ENCODE measurements around the gene SYNE3. TPM values are rescaled to one million over a fixed set of nuclear protein-coding genes. Genes with fewer than 3 reads are reported as not detected.

The SYNE3 gene
- polyA plus RNA-seq, 1 donor (not counting 4 experiments of a cell fraction or from before 2014, with no cell fraction given), result 1.0 TPM

- peaks cover 4% of the 10 kb centered on the region for H3K9me1 ChIP-seq (ENCODE audit: control insufficient read depth, extremely low read depth, insufficient read depth, low read length)
- H3K79me2 ChIP-seq (ENCODE audit: control insufficient read depth, insufficient read depth, low read length), result no peaks in the 10 kb centered on the region
- dilution Hi-C loops (cut with MboI; ENCODE audit: extremely low pct_ligation_motif_present, low sequenced_read_pairs), result no loop called here
- H3K9ac ChIP-seq (ENCODE audit: control insufficient read depth, extremely low read depth, insufficient read depth, low read length), result no peak overlapping the region
- H3K4me3 ChIP-seq (ENCODE audit: control insufficient read depth in 2 of 3, extremely low read depth in 1 of 3, insufficient read depth in 2 of 3, low read depth in 1 of 3, low read length in 3 of 3), result no peak overlapping the region
- H3K4me1 ChIP-seq (ENCODE audit: control insufficient read depth, extremely low read depth, insufficient read depth, low read length), result peaks cover 11% of the 10 kb centered on the region
- H3K4me2 ChIP-seq (ENCODE audit: control insufficient read depth, extremely low read depth, insufficient read depth, low read depth, low read length), result no peak overlapping the region
- H3K9me3 ChIP-seq (ENCODE audit: control insufficient read depth, low read depth, low read length), result no peaks in the 10 kb centered on the region
- no peak overlapping the region for H3K27ac ChIP-seq (ENCODE audit: control insufficient read depth, insufficient read depth, low read length)
- no peak overlapping the region for H2AFZ ChIP-seq (ENCODE audit: control insufficient read depth, low read length)
- FAIRE-seq (no peak), DNase-seq (ENCODE audit: low read depth, low spot score) (no peak)
- H4K20me1 ChIP-seq (ENCODE audit: control insufficient read depth, extremely low read depth, insufficient read depth, low read length), result peaks cover 5% of the 10 kb centered on the region
- no peaks in the 10 kb centered on the region for H3K36me3 ChIP-seq (ENCODE audit: control insufficient read depth in 2 of 2, extremely low read depth in 1 of 2, insufficient read depth in 2 of 2, low read length in 2 of 2)
- no peak for TF ChIP-seq CTCF (optimal IDR thresholded peaks at IDR 0.05 in 1 of 3, IDR thresholded peaks at IDR 0.05 in 1 of 3, conservative IDR thresholded peaks at IDR 0.05 in 1 of 3; ENCODE audit: extremely low read depth in 1 of 3, insufficient read depth in 2 of 3, low read length in 3 of 3)
- TF ChIP-seq EZH2 (IDR thresholded peaks at IDR 0.05; ENCODE audit: low read length), result no peak
- H3K27me3 ChIP-seq (ENCODE audit: control insufficient read depth, extremely low read depth, insufficient read depth, low read length), result no peaks in the 10 kb centered on the region
Measured at GRCh38 chr14:95478309-95478708, 38.1 kb downstream of the SYNE3 start.

- TF ChIP-seq CTCF (optimal IDR thresholded peaks at IDR 0.05 in 1 of 3, IDR thresholded peaks at IDR 0.05 in 1 of 3, conservative IDR thresholded peaks at IDR 0.05 in 1 of 3; ENCODE audit: extremely low read depth in 1 of 3, insufficient read depth in 2 of 3, low read length in 3 of 3) (no peak), EZH2 (IDR thresholded peaks at IDR 0.05; ENCODE audit: low read length) (no peak)
- dilution Hi-C loops (cut with MboI; ENCODE audit: extremely low pct_ligation_motif_present, low sequenced_read_pairs), result no loop called here
- Histone ChIP-seq H3K9me1 (ENCODE audit: control insufficient read depth, extremely low read depth, insufficient read depth, low read length) (peaks cover under 1% of the 10 kb centered on the region), H3K27ac (ENCODE audit: control insufficient read depth, insufficient read depth, low read length) (no peak overlapping the region), H4K20me1 (ENCODE audit: control insufficient read depth, extremely low read depth, insufficient read depth, low read length) (no peaks in the 10 kb centered on the region), H3K4me2 (ENCODE audit: control insufficient read depth, extremely low read depth, insufficient read depth, low read depth, low read length) (no peak overlapping the region), H2AFZ (ENCODE audit: control insufficient read depth, low read length) (no peak overlapping the region), H3K27me3 (ENCODE audit: control insufficient read depth, extremely low read depth, insufficient read depth, low read length) (no peaks in the 10 kb centered on the region), H3K79me2 (ENCODE audit: control insufficient read depth, insufficient read depth, low read length) (no peaks in the 10 kb centered on the region), H3K4me3 (ENCODE audit: control insufficient read depth in 2 of 3, extremely low read depth in 1 of 3, insufficient read depth in 2 of 3, low read depth in 1 of 3, low read length in 3 of 3) (no peak overlapping the region), H3K36me3 (ENCODE audit: control insufficient read depth in 2 of 2, extremely low read depth in 1 of 2, insufficient read depth in 2 of 2, low read length in 2 of 2) (no peaks in the 10 kb centered on the region), H3K9me3 (ENCODE audit: control insufficient read depth, low read depth, low read length) (no peaks in the 10 kb centered on the region), H3K9ac (ENCODE audit: control insufficient read depth, extremely low read depth, insufficient read depth, low read length) (no peak overlapping the region), H3K4me1 (ENCODE audit: control insufficient read depth, extremely low read depth, insufficient read depth, low read length) (peaks cover 4% of the 10 kb centered on the region)
- no peak for DNase-seq (ENCODE audit: low read depth, low spot score)
- no peak for FAIRE-seq
Measured at GRCh38 chr14:95477411-95478269, 38.8 kb downstream of the SYNE3 start.
